K562 (cell line): ENCODE measurements around the gene NR6A1. TPM values are rescaled to one million over a fixed set of nuclear protein-coding genes. Genes with fewer than 3 reads are reported as not detected.

ENCODE experiments used
- ATAC-seq: fragments of 200-7000 bp; cut with Tn5 transposase; 3 replicates; pipeline ENCODE4 v1.9.1; 2020; ENCODE audit warnings: moderate library complexity
- BruUV-seq: library from RNA; stranded (reverse); fragments of 400-500 nt; replicated peaks from 2 replicates; lab custom pipeline; 2021; lab: Mats Ljungman, UMichigan
- CTCF ChIA-PET: fragments of 300-600 bp; formaldehyde crosslinking; extraction: SDS; loops from one replicate; lab custom pipeline; 2021; ENCODE audit warnings: low intra/inter-chr PET ratio; lab: Yijun Ruan, JAX
- POLR2A ChIA-PET: fragments of 300-600, 350-650 bp; sonication (Branson Sonifier 250); formaldehyde crosslinking; extraction: SDS; loops from one replicate; lab custom pipeline; 2021; ENCODE audit warnings: antibody characterized with exemption, inconsistent platforms; lab: Yijun Ruan, JAX
- DNase-seq, 4 experiments: peaks; one replicate each; pipeline versions ENCODE4 v3.0.0 to v3.0.0-alpha.2; 2011 to 2018; ENCODE audit warnings: low spot score in 3 of 4, mixed read lengths in 3 of 4; ENCODE audit errors: extremely low read depth in 1 of 4
- FAIRE-seq: peaks from 2 replicates; lab custom pipeline; 2011; peaks lifted over from hg19 to GRCh38; lab: Jason Lieb, UNC
- H2AFZ ChIP-seq: 2 replicates; pipeline ENCODE4 v1.6.0; 2011; ENCODE audit warnings: low read depth, low read length, control low read depth, inconsistent platforms
- H3K27ac ChIP-seq: fragments of 200-600 bp; 3 replicates; pipeline ENCODE4 v1.8.0; 2011; ENCODE audit warnings: low read depth, mild to moderate bottlenecking, control low read depth, inconsistent platforms, low read length, moderate library complexity, mixed read lengths; ENCODE audit errors: extremely low read depth
- H3K27me3 ChIP-seq, 2 experiments: fragments of 300-600 bp in 1 of 2; 2 replicates in 1 of 2; 3 replicates in 1 of 2; pipeline versions ENCODE4 v1.6.0 to v1.8.0; 2011; ENCODE audit warnings: inconsistent platforms in 2 of 2, low read length in 2 of 2, mild to moderate bottlenecking in 1 of 2, mixed read lengths in 1 of 2, moderate library complexity in 1 of 2; ENCODE audit not compliant: control insufficient read depth in 2 of 2, insufficient read depth in 2 of 2
- H3K36me3 ChIP-seq: fragments of 300-600 bp; 3 replicates; pipeline ENCODE4 v1.8.0; 2011; ENCODE audit warnings: mild to moderate bottlenecking, low read length, inconsistent platforms; ENCODE audit not compliant: control insufficient read depth, insufficient read depth
- H3K4me1 ChIP-seq, 2 experiments: fragments of 200-600 bp in 1 of 2; replicated peaks in 1 of 2; 2 replicates in 1 of 2; 3 replicates in 1 of 2; pipeline versions ENCODE4 v1.5.1 to v1.8.0; 2011; ENCODE audit warnings: inconsistent platforms in 2 of 2, low read length in 2 of 2, mild to moderate bottlenecking in 1 of 2, mixed read lengths in 1 of 2, moderate library complexity in 1 of 2; ENCODE audit not compliant: control insufficient read depth in 2 of 2, insufficient read depth in 2 of 2
- H3K4me2 ChIP-seq: 2 replicates; pipeline ENCODE4 v1.6.1; 2011; ENCODE audit warnings: low read length, control low read depth, inconsistent platforms, mixed read lengths; ENCODE audit not compliant: insufficient read depth
- H3K4me3 ChIP-seq: fragments of 200-600 bp; sonication (generic), shearing (Covaris generic); 2 replicates; pipeline ENCODE4 v1.5.1; 2016; ENCODE audit warnings: control low read depth, inconsistent platforms
- H3K79me2 ChIP-seq: fragments of 200-600 bp; 3 replicates; pipeline ENCODE4 v1.8.0; 2011; ENCODE audit warnings: low read length, inconsistent platforms; ENCODE audit not compliant: control insufficient read depth, insufficient read depth
- H3K9ac ChIP-seq, 2 experiments: 2 replicates each; pipeline versions ENCODE4 v1.6.0 to v1.6.1; 2011; ENCODE audit warnings: low read depth in 2 of 2, low read length in 2 of 2, control low read depth in 1 of 2, inconsistent platforms in 1 of 2, mild to moderate bottlenecking in 1 of 2, mixed read lengths in 1 of 2; ENCODE audit not compliant: insufficient read depth in 1 of 2
- H3K9me1 ChIP-seq: one replicate; pipeline ENCODE4 v1.6.0; 2011; ENCODE audit warnings: inconsistent platforms, mild to moderate bottlenecking, low read length, moderate library complexity; ENCODE audit not compliant: control insufficient read depth, insufficient read depth
- H3K9me3 ChIP-seq: replicated peaks from 2 replicates; pipeline ENCODE4 v1.5.1; 2011; ENCODE audit warnings: low read depth, low read length, inconsistent platforms; ENCODE audit not compliant: control insufficient read depth, insufficient read depth
- H4K20me1 ChIP-seq: replicated peaks from 2 replicates; pipeline ENCODE4 v1.6.1; 2011; ENCODE audit warnings: low read length, inconsistent platforms, mixed read lengths; ENCODE audit not compliant: control insufficient read depth, insufficient read depth
- EGR1 ChIP-seq: fragments of 450-650 bp; conservative IDR thresholded peaks from 2 replicates; pipeline ENCODE4 v1.6.1; 2017; ENCODE audit warnings: mild to moderate bottlenecking
- EP400 ChIP-seq: fragments of 450-650 bp; IDR thresholded peaks from 2 replicates; pipeline ENCODE4 v1.6.1; 2017; ENCODE audit warnings: antibody characterized with exemption, mild to moderate bottlenecking, moderate library complexity
- GABPB2 ChIP-seq: fragments of 250-450 bp; sonication (Bioruptor Pico); conservative IDR thresholded peaks from 2 replicates; pipeline ENCODE4 v1.5.1; 2021; ENCODE audit warnings: mild to moderate bottlenecking
- KLF1 ChIP-seq: fragments of 450-650 bp; IDR thresholded peaks from 2 replicates; pipeline ENCODE4 v1.6.1; 2016; ENCODE audit warnings: missing genetic modification characterization, missing compliant biosample characterization
- WHSC1 ChIP-seq: IDR thresholded peaks from one replicate; pipeline ENCODE4 v1.6.1; 2012; ENCODE audit warnings: low read length, control low read depth, inconsistent platforms
- WGBS: fragments of 100-300 bp; shearing (Covaris generic); methylation state at CpG from one replicate; pipeline ENCODE4 v1.1.6; 2016; ENCODE audit warnings: low coverage, mixed read lengths; ENCODE audit not compliant: insufficient coverage; ENCODE audit errors: missing lambda C conversion rate; 5-methylcytosine and 5-hydroxymethylcytosine counted together
- in situ Hi-C: fragments of 300-500 bp; cut with MboI; formaldehyde crosslinking; loops from 4 replicates; pipeline ENCODE4 v1.15.0; 2018; ENCODE audit warnings: inconsistent platforms, mixed read lengths
- intact Hi-C: fragments of 100-400 bp; cut with micrococcal nuclease; formaldehyde crosslinking; loops from 2 replicates; pipeline ENCODE4 v1.14.2; 2022
- polyA plus RNA-seq, 8 experiments: library from polyadenylated mRNA; depleted of rRNA in 4 of 8; stranded (reverse) in 5 of 8; unstranded in 3 of 8; fragments of >200 nt; fragmentation: Nextera tagmentation in 2 of 8; fragmentation: Illumina TruSeq in 1 of 8; extraction: Ambion mirVana in 2 of 8; extraction: Trizol in 1 of 8; gene quantifications; 2 replicates each; pipeline versions ENCODE4 v1.2.1 to v1.2.3, GENCODE V29; 2011 to 2014; ENCODE audit warnings: inconsistent platforms in 1 of 8, missing spikeins in 1 of 8
- total RNA-seq, 7 experiments: library from RNA; depleted of rRNA in 6 of 7; stranded (reverse); fragments of >200 nt in 6 of 7; fragmentation: Illumina TruSeq in 2 of 7; extraction: Trizol in 2 of 7; gene quantifications; 2 replicates each; pipeline versions ENCODE4 v1.2.1 to v1.2.3, GENCODE V29; 2011 to 2021; ENCODE audit warnings: low replicate concordance in 1 of 7
- TF ChIP-seq, protein P1 (sequence below): fragments of 450-650 bp; formaldehyde crosslinking; IDR thresholded peaks from 2 replicates; pipeline ENCODE4 v1.4.0; 2020; ENCODE audit warnings: mild to moderate bottlenecking, moderate library complexity
- TF ChIP-seq, protein P2 (sequence below): fragments of 150-350 bp; conservative IDR thresholded peaks from 2 replicates; pipeline ENCODE4 v1.6.1; 2014; ENCODE audit warnings: low read length
- TF ChIP-seq, protein P3 (sequence below), 2 experiments: fragments of 450-650 bp; formaldehyde crosslinking in 1 of 2; IDR thresholded peaks; 2 replicates each; pipeline versions ENCODE4 v1.4.0 to v1.6.1; 2014 to 2020; ENCODE audit warnings: mild to moderate bottlenecking in 2 of 2, borderline replicate concordance in 1 of 2, low read depth in 1 of 2

NR6A1 gene
- total and polyA plus RNA-seq, 9 of the 15 experiments (the other 6 are each of a cell fraction or from before 2014, with no cell fraction given), result 9.7 to 55.4 (median 28.3) TPM

DNA sequence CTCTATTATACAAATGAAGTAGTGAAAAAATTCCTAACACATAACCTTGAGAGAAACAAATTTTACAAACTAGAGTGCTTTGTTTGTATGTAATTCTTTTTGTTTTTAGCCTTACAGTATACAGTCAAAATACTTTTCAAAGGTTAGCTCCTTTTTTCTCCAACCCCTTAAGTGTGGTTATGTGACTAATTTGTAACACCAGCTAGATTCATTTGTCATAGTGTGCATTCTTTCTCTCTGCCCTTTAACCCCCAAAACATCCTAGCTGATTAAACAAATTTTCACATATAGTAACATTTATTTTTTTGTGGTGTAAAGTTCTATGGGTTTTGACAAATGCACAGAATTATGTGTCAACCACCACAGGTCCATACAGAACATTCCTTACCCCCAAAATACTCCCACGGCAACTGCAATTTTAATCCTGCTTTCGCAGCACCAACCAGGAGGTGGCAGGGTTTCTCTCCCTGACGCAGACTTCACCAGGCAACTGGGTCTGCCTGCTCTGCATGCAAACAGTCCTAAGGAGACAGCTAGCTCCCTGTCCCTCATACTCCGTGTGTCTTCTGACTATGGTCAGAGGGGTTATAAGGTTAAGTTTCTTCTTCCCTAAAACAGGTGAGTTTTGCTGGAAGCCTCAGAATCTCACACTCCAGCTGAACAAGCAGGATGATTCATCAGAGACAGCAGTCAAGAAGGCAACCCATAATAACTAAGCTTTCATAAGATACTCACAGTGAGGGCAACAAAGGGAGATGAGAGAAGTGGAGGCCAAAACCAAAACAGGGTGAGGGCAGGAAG, 219.4 kb downstream of the NR6A1 start:
- ChIA-PET CTCF (interaction anchor here (0.6 to 5.8 kb wide), 6 partner anchors 12 to 823 kb away, joined by 3 to 84 read pairs (median 4); no protein-coding TSS in a partner anchor), POLR2A (interaction anchor here (1.1 to 2.0 kb wide), 4 partner anchors 12 to 65 kb away, joined by 3 to 5 read pairs (median 3); no protein-coding TSS in a partner anchor)
- Histone ChIP-seq H3K27ac (no peak overlapping the region), H3K4me3 (no peak overlapping the region), H3K4me1 (no peaks in the 10 kb centered on the region), H3K27me3 (no peaks in the 10 kb centered on the region), H3K9me1 (no peaks in the 10 kb centered on the region), H3K79me2 (no peaks in the 10 kb centered on the region), H2AFZ (no peak overlapping the region), H4K20me1 (no peaks in the 10 kb centered on the region), H3K36me3 (peaks cover 42% of the 10 kb centered on the region), H3K9ac (no peak overlapping the region), H3K9me3 (no peaks in the 10 kb centered on the region), H3K4me2 (no peak overlapping the region)
- no TSS peak for BruUV-seq
- WGBS, result 25% methylated on average over 4 of the region's 4 CpGs
- in situ Hi-C loops, result no loop called here
- ATAC-seq (peak; percentile 95), DNase-seq (peak; percentile 38 to 70 (median 56)), FAIRE-seq (peak; percentile 67)
- intact Hi-C loops, result loop anchor here (1.0 to 5.0 kb wide), 3 partner anchors 65 to 206 kb away; no protein-coding TSS in a partner anchor
- TF ChIP-seq, protein P1, sequence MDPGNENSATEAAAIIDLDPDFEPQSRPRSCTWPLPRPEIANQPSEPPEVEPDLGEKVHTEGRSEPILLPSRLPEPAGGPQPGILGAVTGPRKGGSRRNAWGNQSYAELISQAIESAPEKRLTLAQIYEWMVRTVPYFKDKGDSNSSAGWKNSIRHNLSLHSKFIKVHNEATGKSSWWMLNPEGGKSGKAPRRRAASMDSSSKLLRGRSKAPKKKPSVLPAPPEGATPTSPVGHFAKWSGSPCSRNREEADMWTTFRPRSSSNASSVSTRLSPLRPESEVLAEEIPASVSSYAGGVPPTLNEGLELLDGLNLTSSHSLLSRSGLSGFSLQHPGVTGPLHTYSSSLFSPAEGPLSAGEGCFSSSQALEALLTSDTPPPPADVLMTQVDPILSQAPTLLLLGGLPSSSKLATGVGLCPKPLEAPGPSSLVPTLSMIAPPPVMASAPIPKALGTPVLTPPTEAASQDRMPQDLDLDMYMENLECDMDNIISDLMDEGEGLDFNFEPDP (CRISPR knock-in tag), result no peak
- no peak for TF ChIP-seq WHSC1
- TF ChIP-seq, protein P2, sequence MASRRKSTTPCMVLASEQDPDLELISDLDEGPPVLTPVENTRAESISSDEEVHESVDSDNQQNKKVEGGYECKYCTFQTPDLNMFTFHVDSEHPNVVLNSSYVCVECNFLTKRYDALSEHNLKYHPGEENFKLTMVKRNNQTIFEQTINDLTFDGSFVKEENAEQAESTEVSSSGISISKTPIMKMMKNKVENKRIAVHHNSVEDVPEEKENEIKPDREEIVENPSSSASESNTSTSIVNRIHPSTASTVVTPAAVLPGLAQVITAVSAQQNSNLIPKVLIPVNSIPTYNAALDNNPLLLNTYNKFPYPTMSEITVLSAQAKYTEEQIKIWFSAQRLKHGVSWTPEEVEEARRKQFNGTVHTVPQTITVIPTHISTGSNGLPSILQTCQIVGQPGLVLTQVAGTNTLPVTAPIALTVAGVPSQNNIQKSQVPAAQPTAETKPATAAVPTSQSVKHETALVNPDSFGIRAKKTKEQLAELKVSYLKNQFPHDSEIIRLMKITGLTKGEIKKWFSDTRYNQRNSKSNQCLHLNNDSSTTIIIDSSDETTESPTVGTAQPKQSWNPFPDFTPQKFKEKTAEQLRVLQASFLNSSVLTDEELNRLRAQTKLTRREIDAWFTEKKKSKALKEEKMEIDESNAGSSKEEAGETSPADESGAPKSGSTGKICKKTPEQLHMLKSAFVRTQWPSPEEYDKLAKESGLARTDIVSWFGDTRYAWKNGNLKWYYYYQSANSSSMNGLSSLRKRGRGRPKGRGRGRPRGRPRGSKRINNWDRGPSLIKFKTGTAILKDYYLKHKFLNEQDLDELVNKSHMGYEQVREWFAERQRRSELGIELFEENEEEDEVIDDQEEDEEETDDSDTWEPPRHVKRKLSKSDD, result 0 out of 2 replicates have a peak, but pooled peaks have one; percentile 32
- TF ChIP-seq, protein P3, sequence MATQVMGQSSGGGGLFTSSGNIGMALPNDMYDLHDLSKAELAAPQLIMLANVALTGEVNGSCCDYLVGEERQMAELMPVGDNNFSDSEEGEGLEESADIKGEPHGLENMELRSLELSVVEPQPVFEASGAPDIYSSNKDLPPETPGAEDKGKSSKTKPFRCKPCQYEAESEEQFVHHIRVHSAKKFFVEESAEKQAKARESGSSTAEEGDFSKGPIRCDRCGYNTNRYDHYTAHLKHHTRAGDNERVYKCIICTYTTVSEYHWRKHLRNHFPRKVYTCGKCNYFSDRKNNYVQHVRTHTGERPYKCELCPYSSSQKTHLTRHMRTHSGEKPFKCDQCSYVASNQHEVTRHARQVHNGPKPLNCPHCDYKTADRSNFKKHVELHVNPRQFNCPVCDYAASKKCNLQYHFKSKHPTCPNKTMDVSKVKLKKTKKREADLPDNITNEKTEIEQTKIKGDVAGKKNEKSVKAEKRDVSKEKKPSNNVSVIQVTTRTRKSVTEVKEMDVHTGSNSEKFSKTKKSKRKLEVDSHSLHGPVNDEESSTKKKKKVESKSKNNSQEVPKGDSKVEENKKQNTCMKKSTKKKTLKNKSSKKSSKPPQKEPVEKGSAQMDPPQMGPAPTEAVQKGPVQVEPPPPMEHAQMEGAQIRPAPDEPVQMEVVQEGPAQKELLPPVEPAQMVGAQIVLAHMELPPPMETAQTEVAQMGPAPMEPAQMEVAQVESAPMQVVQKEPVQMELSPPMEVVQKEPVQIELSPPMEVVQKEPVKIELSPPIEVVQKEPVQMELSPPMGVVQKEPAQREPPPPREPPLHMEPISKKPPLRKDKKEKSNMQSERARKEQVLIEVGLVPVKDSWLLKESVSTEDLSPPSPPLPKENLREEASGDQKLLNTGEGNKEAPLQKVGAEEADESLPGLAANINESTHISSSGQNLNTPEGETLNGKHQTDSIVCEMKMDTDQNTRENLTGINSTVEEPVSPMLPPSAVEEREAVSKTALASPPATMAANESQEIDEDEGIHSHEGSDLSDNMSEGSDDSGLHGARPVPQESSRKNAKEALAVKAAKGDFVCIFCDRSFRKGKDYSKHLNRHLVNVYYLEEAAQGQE (IDR thresholded peaks at IDR 0.05; ENCODE audit: borderline replicate concordance), result peak; percentile 71; the same call in 1 of the 2 replicates
- TF ChIP-seq, protein P3 (CRISPR knock-in tag; IDR thresholded peaks at IDR 0.05; ENCODE audit: low read depth), result no peak
- no peak for TF ChIP-seq GABPB2 (CRISPR knock-in tag)
- 0 out of 2 replicates have a peak, but pooled peaks have one; percentile 12 for TF ChIP-seq EGR1
- TF ChIP-seq KLF1, result no peak
- TF ChIP-seq EP400, result no peak
